GM18868 (cell line): ENCODE measurements around the gene SLC15A3.

Experiments
- ATAC-seq: cut with Tn5 transposase; IDR thresholded peaks from one replicate; pipeline ENCODE4 v1.9.1; 2021; ENCODE audit warnings: mild to moderate bottlenecking, moderate library complexity; ENCODE audit not compliant: unreplicated experiment

The SLC15A3 gene

GRCh38 chr11:60947700-60948099 lies 4.3 kb downstream of the SLC15A3 start:
- no peak for ATAC-seq

GRCh38 chr11:60946601-60947264 lies 5.2 kb downstream of the SLC15A3 start:
- no peak for ATAC-seq

GRCh38 chr11:60945295-60945667 lies 6.7 kb downstream of the SLC15A3 start:
- ATAC-seq = no peak

- no peak for ATAC-seq
Measured at GRCh38 chr11:60944490-60945294, 7.3 kb downstream of the SLC15A3 start.

- no peak for ATAC-seq
Measured at GRCh38 chr11:60942970-60943565, 8.9 kb downstream of the SLC15A3 start.

- no peak for ATAC-seq
Measured at GRCh38 chr11:60942219-60942618, 9.8 kb downstream of the SLC15A3 start.

GRCh38 chr11:60941371-60942119 lies 10.4 kb downstream of the SLC15A3 start:
- ATAC-seq = no peak

GRCh38 chr11:60939855-60940254 lies 12.1 kb downstream of the SLC15A3 start:
- ATAC-seq = no peak

GRCh38 chr11:60939301-60939700 lies 12.7 kb downstream of the SLC15A3 start:
- ATAC-seq = no peak

- ATAC-seq = no peak
Measured at GRCh38 chr11:60938500-60938899, 13.5 kb downstream of the SLC15A3 start.

GRCh38 chr11:60937811-60938210 lies 14.2 kb downstream of the SLC15A3 start:
- no peak for ATAC-seq

- ATAC-seq = no peak
Measured at GRCh38 chr11:60937144-60937527, 14.8 kb downstream of the SLC15A3 start.

GRCh38 chr11:60936467-60937143 lies 15.4 kb downstream of the SLC15A3 start:
- ATAC-seq = no peak

- no peak for ATAC-seq
Measured at GRCh38 chr11:60935676-60936442, 16.1 kb downstream of the SLC15A3 start.

GRCh38 chr11:60934790-60935605 lies 17.0 kb downstream of the SLC15A3 start:
- ATAC-seq = no peak

- no peak for ATAC-seq
Measured at GRCh38 chr11:60934124-60934789, 17.7 kb downstream of the SLC15A3 start.

GRCh38 chr11:60933416-60934123 lies 18.4 kb downstream of the SLC15A3 start:
- no peak for ATAC-seq
